C4-2B (cell line): ENCODE results near the gene MTX2.

ENCODE experiments used
- ZFX ChIP-seq: fragments of 450-650 bp; IDR thresholded peaks from 2 replicates; pipeline ENCODE4 v1.6.1; 2017
- TF ChIP-seq, protein P1 (sequence below): fragments of 450-650 bp; conservative IDR thresholded peaks from 2 replicates; pipeline ENCODE4 v1.5.1; 2017; ENCODE audit warnings: mild to moderate bottlenecking

DNA sequence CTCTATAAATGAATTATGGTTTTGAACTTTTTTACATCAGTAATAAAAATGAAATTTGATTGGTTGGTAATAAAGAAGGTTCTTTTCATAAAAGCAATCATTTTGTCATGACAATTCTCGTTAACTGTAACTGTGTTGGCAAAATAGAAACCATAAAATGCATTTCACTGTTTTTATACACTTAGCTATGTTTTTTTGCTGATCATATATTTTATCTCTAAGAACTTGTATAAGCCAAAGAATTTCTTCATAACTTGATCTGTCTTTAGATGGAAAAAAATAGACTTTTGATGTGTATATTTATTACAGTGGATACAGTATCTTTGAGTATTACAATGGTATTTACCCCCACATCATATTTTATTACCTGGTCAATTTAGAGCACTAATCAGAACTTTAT is 9.7 kb downstream of the MTX2 start:
- TF ChIP-seq, protein P1, sequence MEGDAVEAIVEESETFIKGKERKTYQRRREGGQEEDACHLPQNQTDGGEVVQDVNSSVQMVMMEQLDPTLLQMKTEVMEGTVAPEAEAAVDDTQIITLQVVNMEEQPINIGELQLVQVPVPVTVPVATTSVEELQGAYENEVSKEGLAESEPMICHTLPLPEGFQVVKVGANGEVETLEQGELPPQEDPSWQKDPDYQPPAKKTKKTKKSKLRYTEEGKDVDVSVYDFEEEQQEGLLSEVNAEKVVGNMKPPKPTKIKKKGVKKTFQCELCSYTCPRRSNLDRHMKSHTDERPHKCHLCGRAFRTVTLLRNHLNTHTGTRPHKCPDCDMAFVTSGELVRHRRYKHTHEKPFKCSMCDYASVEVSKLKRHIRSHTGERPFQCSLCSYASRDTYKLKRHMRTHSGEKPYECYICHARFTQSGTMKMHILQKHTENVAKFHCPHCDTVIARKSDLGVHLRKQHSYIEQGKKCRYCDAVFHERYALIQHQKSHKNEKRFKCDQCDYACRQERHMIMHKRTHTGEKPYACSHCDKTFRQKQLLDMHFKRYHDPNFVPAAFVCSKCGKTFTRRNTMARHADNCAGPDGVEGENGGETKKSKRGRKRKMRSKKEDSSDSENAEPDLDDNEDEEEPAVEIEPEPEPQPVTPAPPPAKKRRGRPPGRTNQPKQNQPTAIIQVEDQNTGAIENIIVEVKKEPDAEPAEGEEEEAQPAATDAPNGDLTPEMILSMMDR = no peak
- TF ChIP-seq ZFX = no peak
